ENCODE results near the gene LINC00632.

Gene LINC00632

DNA sequence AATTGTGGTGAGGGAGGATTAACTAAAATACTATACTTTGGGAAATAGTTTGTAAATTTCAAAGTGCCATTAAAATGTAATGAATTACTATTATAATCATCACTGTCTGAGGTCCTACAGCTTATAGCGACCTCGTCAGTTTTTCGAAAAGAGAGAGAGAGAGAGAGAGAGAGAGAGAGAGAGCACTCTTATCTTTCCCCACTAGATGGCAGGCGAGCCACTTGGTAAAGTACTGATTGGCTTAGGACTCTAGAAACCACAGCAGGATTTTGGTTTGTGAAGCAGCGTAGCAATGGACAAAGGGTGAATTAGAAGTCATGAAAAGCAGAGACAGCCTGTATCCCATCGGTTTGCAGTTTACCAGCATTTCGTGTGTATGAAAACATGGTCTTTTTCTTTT is 52.5 kb downstream of the LINC00632 start:
- Histone ChIP-seq H3K36me3 (ENCODE audit: control insufficient read depth, insufficient read depth, low read length) (no peaks in the 10 kb centered on the region), H3K27ac (ENCODE audit: insufficient read depth, low read depth, low read length, poor library complexity, severe bottlenecking) (no peak overlapping the region), H3K9me3 (ENCODE audit: control insufficient read depth, low read length) (no peaks in the 10 kb centered on the region), H3K4me1 (ENCODE audit: control insufficient read depth, insufficient read depth, low read length) (no peaks in the 10 kb centered on the region), H3K27me3 (ENCODE audit: control insufficient read depth, insufficient read depth, low read length, poor library complexity, severe bottlenecking) (peaks cover 15% of the 10 kb centered on the region), H3K4me3 (ENCODE audit: insufficient read depth, low read depth, low read length) (no peak overlapping the region)
- WGBS, 2 experiments = 4 to 8% methylated on average over 4 to 7 of the region's 7 CpGs

DNA sequence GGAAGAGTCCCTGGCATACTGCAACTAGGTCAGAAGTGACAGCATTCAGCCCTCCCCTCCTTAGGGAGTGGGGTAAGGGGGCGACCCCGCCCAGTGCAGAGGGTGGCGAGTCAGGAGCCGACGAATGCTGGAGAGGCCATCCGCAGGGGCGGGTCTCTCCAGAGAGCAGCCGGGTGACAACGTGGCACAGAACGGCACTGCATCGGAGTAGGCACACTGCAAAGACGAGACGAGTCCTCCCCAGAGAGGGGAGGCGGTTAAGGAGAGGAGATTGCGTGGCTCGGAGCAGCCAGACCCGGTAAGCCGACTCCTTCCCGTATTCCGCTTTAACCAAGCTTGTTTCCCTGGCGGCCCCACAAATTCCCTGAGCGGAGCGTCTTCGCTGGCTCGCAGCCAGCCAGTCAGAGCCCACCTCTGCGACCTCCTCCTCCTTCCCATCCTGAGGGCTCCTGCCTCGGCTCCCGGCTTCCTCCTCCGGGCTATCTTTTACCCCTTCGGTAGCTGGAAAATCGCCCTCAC is 54.9 kb downstream of the LINC00632 start:
- no peak overlapping the region for H3K27ac ChIP-seq (ENCODE audit: insufficient read depth, low read depth, low read length, poor library complexity, severe bottlenecking)

DNA sequence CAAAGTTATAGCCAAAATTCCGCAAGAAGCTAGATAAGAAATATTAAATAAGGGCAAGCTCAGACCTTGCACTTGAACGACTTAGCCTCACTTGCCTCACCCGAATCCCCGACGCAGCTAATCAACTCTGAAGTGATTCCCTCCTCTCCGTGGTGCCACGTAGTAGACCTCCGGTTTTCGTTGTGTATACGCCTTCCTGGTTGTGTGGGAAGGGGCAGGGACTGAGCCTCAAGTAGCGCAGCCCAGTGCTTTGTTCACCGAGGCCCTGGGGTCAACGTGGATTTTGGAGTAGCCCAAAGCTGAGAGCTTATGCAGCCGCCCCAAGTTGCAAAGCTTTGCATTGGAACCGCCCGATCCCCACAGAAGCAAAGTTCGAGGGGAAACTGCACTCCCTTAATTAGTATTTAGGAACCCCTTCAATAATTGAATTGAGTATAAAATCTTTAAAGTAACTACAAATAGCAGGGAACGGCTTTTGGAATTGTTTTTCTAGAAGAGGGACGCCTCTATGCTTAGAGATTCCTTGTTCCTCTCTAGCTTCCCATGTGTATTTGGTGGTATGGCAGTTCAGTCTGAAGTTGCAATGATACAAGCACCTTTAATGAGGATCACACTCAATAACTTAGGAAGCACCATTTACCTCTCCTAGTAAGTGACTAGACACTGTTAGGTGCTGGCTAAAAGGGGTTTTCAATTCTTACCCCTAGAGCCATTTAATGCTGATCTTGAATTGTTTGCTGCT is 55.7 kb downstream of the LINC00632 start:
- H3K9me3 ChIP-seq (ENCODE audit: control insufficient read depth, low read length) = no peaks in the 10 kb centered on the region
- no peaks in the 10 kb centered on the region for H3K36me3 ChIP-seq (ENCODE audit: control insufficient read depth, insufficient read depth, low read length)
- no peaks in the 10 kb centered on the region for H3K4me1 ChIP-seq (ENCODE audit: control insufficient read depth, insufficient read depth, low read length)
- 0 to 1% methylated on average over 14 to 19 of the region's 19 CpGs for WGBS, 2 experiments
- peaks cover 15% of the 10 kb centered on the region for H3K27me3 ChIP-seq (ENCODE audit: control insufficient read depth, insufficient read depth, low read length, poor library complexity, severe bottlenecking)
- no peak overlapping the region for H3K27ac ChIP-seq (ENCODE audit: insufficient read depth, low read depth, low read length, poor library complexity, severe bottlenecking)
- peak overlapping the region; percentile 43 for H3K4me3 ChIP-seq (ENCODE audit: insufficient read depth, low read depth, low read length)

More for the DNA sequence above, 54.9 kb downstream of the LINC00632 start:
- Histone ChIP-seq H3K4me3 (ENCODE audit: insufficient read depth, low read depth, low read length) (peak overlapping the region; percentile 43), H3K27me3 (ENCODE audit: control insufficient read depth, insufficient read depth, low read length, poor library complexity, severe bottlenecking) (peaks cover 15% of the 10 kb centered on the region), H3K9me3 (ENCODE audit: control insufficient read depth, low read length) (no peaks in the 10 kb centered on the region), H3K36me3 (ENCODE audit: control insufficient read depth, insufficient read depth, low read length) (no peaks in the 10 kb centered on the region), H3K4me1 (ENCODE audit: control insufficient read depth, insufficient read depth, low read length) (no peaks in the 10 kb centered on the region)
- 0% methylated on average over 31 of the region's 31 CpGs for WGBS, 2 experiments

DNA sequence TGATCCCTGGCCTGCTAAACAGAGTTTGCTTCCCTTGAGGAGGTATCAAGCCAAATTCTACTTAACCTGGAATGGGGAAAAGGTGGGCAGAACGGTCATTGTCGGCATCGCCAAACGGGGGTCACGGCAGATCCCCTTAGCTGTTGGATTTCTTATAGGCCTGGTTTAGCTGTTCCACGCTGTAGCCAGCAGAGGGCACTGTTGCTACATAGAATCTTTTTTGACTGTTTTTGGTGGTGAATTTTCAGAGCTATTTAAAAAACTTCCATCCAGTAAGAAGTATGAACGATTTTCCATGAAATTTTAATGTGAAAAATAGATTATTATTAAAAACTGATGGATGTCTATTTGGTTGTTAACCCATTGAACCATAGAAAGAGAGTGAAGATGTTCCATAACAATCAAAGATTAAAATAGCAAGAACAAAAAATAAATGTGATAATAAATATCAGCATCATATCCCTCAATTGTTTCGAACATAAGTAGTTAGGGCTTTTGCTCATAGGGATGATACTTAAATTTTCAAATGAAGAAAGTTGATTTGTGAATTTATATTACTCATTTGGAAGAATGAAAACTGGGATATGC is 56.6 kb downstream of the LINC00632 start:
- Histone ChIP-seq H3K9me3 (ENCODE audit: control insufficient read depth, low read length) (no peaks in the 10 kb centered on the region), H3K27ac (ENCODE audit: insufficient read depth, low read depth, low read length, poor library complexity, severe bottlenecking) (no peak overlapping the region), H3K36me3 (ENCODE audit: control insufficient read depth, insufficient read depth, low read length) (no peaks in the 10 kb centered on the region), H3K4me1 (ENCODE audit: control insufficient read depth, insufficient read depth, low read length) (no peaks in the 10 kb centered on the region), H3K4me3 (ENCODE audit: insufficient read depth, low read depth, low read length) (no peak overlapping the region), H3K27me3 (ENCODE audit: control insufficient read depth, insufficient read depth, low read length, poor library complexity, severe bottlenecking) (peaks cover 15% of the 10 kb centered on the region)
- WGBS, 2 experiments = 3 to 5% methylated on average over 5 to 6 of the region's 8 CpGs

DNA sequence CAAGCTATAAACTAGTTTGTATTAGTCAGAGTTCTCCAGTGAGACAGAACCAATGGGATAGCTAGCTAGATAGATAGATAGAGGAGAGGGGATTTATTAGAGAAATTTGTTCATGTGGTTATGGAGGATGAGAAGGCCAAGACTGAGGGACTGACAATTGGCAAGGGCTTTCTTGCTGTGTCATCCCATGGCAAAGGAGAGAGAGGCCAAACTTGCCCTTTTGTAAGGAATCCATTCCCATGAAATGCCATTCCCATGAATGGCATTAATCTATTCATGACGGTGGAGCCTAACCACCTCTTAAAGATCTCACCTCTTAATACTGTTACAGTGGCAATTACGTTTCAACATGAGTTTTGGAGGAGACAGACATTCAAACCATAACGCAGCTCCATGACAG is 58.1 kb downstream of the LINC00632 start:
- H3K27me3 ChIP-seq (ENCODE audit: control insufficient read depth, insufficient read depth, low read length, poor library complexity, severe bottlenecking) = peaks cover 15% of the 10 kb centered on the region
- no peaks in the 10 kb centered on the region for H3K9me3 ChIP-seq (ENCODE audit: control insufficient read depth, low read length)
- H3K36me3 ChIP-seq (ENCODE audit: control insufficient read depth, insufficient read depth, low read length) = no peaks in the 10 kb centered on the region
- no peak overlapping the region for H3K4me3 ChIP-seq (ENCODE audit: insufficient read depth, low read depth, low read length)
- no peaks in the 10 kb centered on the region for H3K4me1 ChIP-seq (ENCODE audit: control insufficient read depth, insufficient read depth, low read length)
- 67 to 94% methylated on average over 1 to 3 of the region's 3 CpGs for WGBS, 2 experiments
- no peak overlapping the region for H3K27ac ChIP-seq (ENCODE audit: insufficient read depth, low read depth, low read length, poor library complexity, severe bottlenecking)

DNA sequence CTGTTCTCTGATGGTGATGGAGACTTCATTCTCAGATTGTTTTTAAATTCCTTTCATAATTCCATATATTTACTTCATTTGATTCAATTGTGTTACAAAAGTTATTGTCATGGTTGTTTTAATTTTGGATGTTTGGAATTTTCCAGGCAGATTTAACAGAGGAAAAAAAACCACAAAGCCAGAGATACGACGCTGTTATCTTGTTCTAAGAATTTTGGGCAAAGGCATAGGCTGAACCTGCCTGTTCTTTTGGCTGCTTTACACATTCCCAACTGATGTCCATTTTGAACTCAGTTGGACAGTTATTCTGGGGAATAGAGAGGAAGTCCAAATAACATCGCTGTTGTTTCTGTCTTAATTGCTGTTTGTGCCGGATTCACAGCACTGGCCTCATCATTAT is 65.7 kb downstream of the LINC00632 start:
- WGBS, 2 experiments = 91 to 95% methylated on average over 3 to 4 of the region's 4 CpGs
- Histone ChIP-seq H3K9me3 (ENCODE audit: control insufficient read depth, low read length) (no peaks in the 10 kb centered on the region), H3K36me3 (ENCODE audit: control insufficient read depth, insufficient read depth, low read length) (no peaks in the 10 kb centered on the region)

DNA sequence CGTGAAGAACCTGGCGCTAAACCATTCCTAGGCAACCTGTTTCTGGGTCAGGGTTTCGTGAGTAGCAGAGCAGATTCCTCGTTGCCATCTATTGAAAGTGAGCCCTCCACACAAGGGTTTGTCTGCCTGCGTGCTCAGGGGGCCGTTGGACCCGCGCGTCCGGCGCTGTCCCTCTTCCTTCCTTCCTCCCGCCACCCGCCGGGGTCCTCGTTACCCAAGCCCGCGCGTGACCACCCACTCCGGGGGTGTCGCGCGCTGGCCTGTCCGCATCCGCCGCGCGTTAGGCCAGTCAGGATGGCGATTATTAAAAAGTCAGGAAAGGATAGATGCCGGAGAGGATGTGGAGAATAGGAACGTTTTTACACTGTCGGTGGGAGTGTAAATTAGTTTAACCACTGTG is 66.8 kb downstream of the LINC00632 start:
- no peak overlapping the region for H3K4me3 ChIP-seq (ENCODE audit: insufficient read depth, low read depth, low read length)
- WGBS, 2 experiments = 96 to 98% methylated on average over 25 to 28 of the region's 31 CpGs
- H3K4me1 ChIP-seq (ENCODE audit: control insufficient read depth, insufficient read depth, low read length) = no peaks in the 10 kb centered on the region
- H3K27ac ChIP-seq (ENCODE audit: insufficient read depth, low read depth, low read length, poor library complexity, severe bottlenecking) = no peak overlapping the region
- no peaks in the 10 kb centered on the region for H3K36me3 ChIP-seq (ENCODE audit: control insufficient read depth, insufficient read depth, low read length)
- no peaks in the 10 kb centered on the region for H3K27me3 ChIP-seq (ENCODE audit: control insufficient read depth, insufficient read depth, low read length, poor library complexity, severe bottlenecking)
- H3K9me3 ChIP-seq (ENCODE audit: control insufficient read depth, low read length) = no peaks in the 10 kb centered on the region

More for the DNA sequence above, 65.7 kb downstream of the LINC00632 start:
- H3K4me1 ChIP-seq (ENCODE audit: control insufficient read depth, insufficient read depth, low read length) = no peaks in the 10 kb centered on the region
- H3K27me3 ChIP-seq (ENCODE audit: control insufficient read depth, insufficient read depth, low read length, poor library complexity, severe bottlenecking) = no peaks in the 10 kb centered on the region
- H3K4me3 ChIP-seq (ENCODE audit: insufficient read depth, low read depth, low read length) = no peak overlapping the region
- H3K27ac ChIP-seq (ENCODE audit: insufficient read depth, low read depth, low read length, poor library complexity, severe bottlenecking) = no peak overlapping the region

DNA sequence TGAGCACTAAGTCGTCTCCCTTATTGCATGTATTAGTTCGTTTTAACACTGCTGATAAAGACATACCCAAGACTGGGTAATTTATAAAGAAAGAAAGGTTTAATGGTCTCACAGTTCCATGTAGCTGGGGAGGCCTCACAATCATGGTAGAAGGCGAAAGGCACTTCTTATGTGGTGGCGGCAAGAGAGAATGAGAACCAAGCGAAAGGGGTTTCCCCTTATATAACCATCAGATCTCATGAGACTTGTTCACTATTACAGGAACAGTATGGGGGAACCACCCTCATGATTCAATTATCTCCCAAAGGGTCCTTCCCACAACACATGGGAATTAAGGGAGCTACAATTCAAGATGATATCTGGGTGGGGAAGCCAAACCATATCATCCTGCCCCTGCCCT is 85.1 kb downstream of the LINC00632 start:
- WGBS, 2 experiments = 74 to 100% methylated on average over 2 to 5 of the region's 5 CpGs
- Histone ChIP-seq H3K4me1 (ENCODE audit: control insufficient read depth, insufficient read depth, low read length) (no peaks in the 10 kb centered on the region), H3K36me3 (ENCODE audit: control insufficient read depth, insufficient read depth, low read length) (no peaks in the 10 kb centered on the region), H3K9me3 (ENCODE audit: control insufficient read depth, low read length) (no peaks in the 10 kb centered on the region), H3K27ac (ENCODE audit: insufficient read depth, low read depth, low read length, poor library complexity, severe bottlenecking) (no peak overlapping the region), H3K27me3 (ENCODE audit: control insufficient read depth, insufficient read depth, low read length, poor library complexity, severe bottlenecking) (no peaks in the 10 kb centered on the region), H3K4me3 (ENCODE audit: insufficient read depth, low read depth, low read length) (no peak overlapping the region)

DNA sequence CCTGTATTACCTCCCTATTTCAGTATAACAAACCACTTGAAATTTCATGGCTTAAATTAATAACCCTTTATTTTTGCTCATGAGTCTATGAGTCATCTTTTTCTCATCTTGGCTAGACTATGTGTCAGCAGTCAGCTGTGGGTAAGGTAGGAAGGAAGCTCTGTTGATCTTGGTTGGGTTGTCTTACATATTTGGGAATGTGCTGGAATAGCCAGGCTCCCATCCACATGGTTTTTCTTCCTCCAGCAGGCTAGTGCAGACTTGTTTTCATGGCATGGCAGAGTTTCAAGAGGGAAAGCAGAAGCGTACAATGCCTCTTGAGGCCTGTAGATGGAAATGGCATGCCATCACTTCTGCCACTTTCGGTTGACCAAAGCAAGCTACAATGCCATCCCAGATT is 89.7 kb downstream of the LINC00632 start:
- H3K4me3 ChIP-seq (ENCODE audit: insufficient read depth, low read depth, low read length) = no peak overlapping the region
- 95 to 100% methylated on average over 2 of the region's 2 CpGs for WGBS, 2 experiments
- no peak overlapping the region for H3K27ac ChIP-seq (ENCODE audit: insufficient read depth, low read depth, low read length, poor library complexity, severe bottlenecking)
- no peaks in the 10 kb centered on the region for H3K9me3 ChIP-seq (ENCODE audit: control insufficient read depth, low read length)
- H3K4me1 ChIP-seq (ENCODE audit: control insufficient read depth, insufficient read depth, low read length) = no peaks in the 10 kb centered on the region
- H3K36me3 ChIP-seq (ENCODE audit: control insufficient read depth, insufficient read depth, low read length) = no peaks in the 10 kb centered on the region
- no peaks in the 10 kb centered on the region for H3K27me3 ChIP-seq (ENCODE audit: control insufficient read depth, insufficient read depth, low read length, poor library complexity, severe bottlenecking)

DNA sequence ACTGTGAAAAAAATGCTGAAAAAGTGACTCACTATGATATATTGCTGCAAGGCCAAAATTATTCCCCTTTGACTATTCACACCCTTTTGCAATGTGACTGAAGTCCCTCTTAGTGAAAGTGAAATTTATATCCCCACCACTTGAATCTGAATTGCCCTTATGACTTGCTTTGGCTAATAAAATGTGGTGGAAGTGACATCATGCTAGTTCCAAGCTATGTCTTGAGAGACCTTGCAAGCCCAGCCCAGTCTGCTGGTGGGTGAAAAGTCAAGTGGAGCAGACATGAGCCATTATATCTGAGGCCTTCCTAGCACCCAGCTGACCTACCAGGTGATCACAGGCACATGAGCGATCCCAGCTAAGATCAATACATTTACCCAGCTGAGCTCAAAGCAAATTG is 94.7 kb downstream of the LINC00632 start:
- no peaks in the 10 kb centered on the region for H3K4me1 ChIP-seq (ENCODE audit: control insufficient read depth, insufficient read depth, low read length)
- 80 to 100% methylated on average over 1 of the region's 1 CpG for WGBS, 2 experiments
- H3K4me3 ChIP-seq (ENCODE audit: insufficient read depth, low read depth, low read length) = no peak overlapping the region
- H3K27me3 ChIP-seq (ENCODE audit: control insufficient read depth, insufficient read depth, low read length, poor library complexity, severe bottlenecking) = no peaks in the 10 kb centered on the region
- H3K27ac ChIP-seq (ENCODE audit: insufficient read depth, low read depth, low read length, poor library complexity, severe bottlenecking) = no peak overlapping the region
- H3K9me3 ChIP-seq (ENCODE audit: control insufficient read depth, low read length) = no peaks in the 10 kb centered on the region
- no peaks in the 10 kb centered on the region for H3K36me3 ChIP-seq (ENCODE audit: control insufficient read depth, insufficient read depth, low read length)

Measured in ectodermal cell (in vitro differentiated cells).